Fibroblast of peridontal ligament (primary cell): ENCODE measurements around the gene CELF1.

Experiments used
- DNase-seq: peaks from one replicate; pipeline ENCODE4 v3.0.0-alpha.2; 2010; ENCODE audit errors: extremely low read depth

The CELF1 gene

GRCh38 chr11:47552566-47553405 is at the start of gene CELF1:
TSS of gene CELF1 (minus strand) at chr11:47553132. CDS start at chr11:47499523, 53,609 bp downstream.
- DNase-seq, result peak; percentile 75

- DNase-seq, result no peak
These were observed 47.0 kb upstream of the CELF1 start for GRCh38 chr11:47599902-47600301.

- no peak for DNase-seq
These were observed 43.0 kb upstream of the CELF1 start for GRCh38 chr11:47595967-47596366.

GRCh38 chr11:47595029-47595428 is 42.1 kb upstream of the CELF1 start:
- no peak for DNase-seq

GRCh38 chr11:47593934-47594855 is 41.3 kb upstream of the CELF1 start, which contains the start of gene C1QTNF4:
TSS of gene C1QTNF4 (minus strand) at chr11:47594411. CDS start at chr11:47590810, 3,601 bp downstream.
- no peak for DNase-seq

GRCh38 chr11:47593492-47593933 is 40.6 kb upstream of the CELF1 start:
- no peak for DNase-seq

GRCh38 chr11:47592970-47593369 is 40.0 kb upstream of the CELF1 start:
- no peak for DNase-seq

- DNase-seq, result no peak
These were observed 39.3 kb upstream of the CELF1 start for GRCh38 chr11:47592251-47592650.

- no peak for DNase-seq
These were observed 38.8 kb upstream of the CELF1 start for GRCh38 chr11:47591764-47592163.

- DNase-seq, result no peak
These were observed 37.3 kb upstream of the CELF1 start for GRCh38 chr11:47589977-47590861.

- no peak for DNase-seq
These were observed 36.6 kb upstream of the CELF1 start for GRCh38 chr11:47589584-47589976.

GRCh38 chr11:47589118-47589517 is 36.2 kb upstream of the CELF1 start:
- DNase-seq, result no peak

- DNase-seq, result no peak
These were observed 34.9 kb upstream of the CELF1 start for GRCh38 chr11:47587723-47588326.

- no peak for DNase-seq
These were observed 34.2 kb upstream of the CELF1 start for GRCh38 chr11:47587039-47587716.

GRCh38 chr11:47586098-47586855 is 33.3 kb upstream of the CELF1 start, which contains the start of gene FAM180B:
TSS of gene FAM180B (plus strand) at chr11:47586678. CDS start at chr11:47586769, 91 bp downstream.
- DNase-seq, result no peak

- DNase-seq, result no peak
These were observed 30.9 kb upstream of the CELF1 start for GRCh38 chr11:47583844-47584243.

- DNase-seq, result peak; percentile 89
These were observed 25.9 kb upstream of the CELF1 start, which contains the start of the genes KBTBD4 and NDUFS3 for GRCh38 chr11:47578524-47579494. TSS of gene KBTBD4 (minus strand) at chr11:47578970. CDS start at chr11:47578951, 19 bp downstream. TSS of gene NDUFS3 (plus strand) at chr11:47579074. CDS start at chr11:47579092, 18 bp downstream.

- DNase-seq, result no peak
These were observed 24.6 kb upstream of the CELF1 start for GRCh38 chr11:47577460-47578041.
